ENCODE data around the gene OTUD4.

DNA sequence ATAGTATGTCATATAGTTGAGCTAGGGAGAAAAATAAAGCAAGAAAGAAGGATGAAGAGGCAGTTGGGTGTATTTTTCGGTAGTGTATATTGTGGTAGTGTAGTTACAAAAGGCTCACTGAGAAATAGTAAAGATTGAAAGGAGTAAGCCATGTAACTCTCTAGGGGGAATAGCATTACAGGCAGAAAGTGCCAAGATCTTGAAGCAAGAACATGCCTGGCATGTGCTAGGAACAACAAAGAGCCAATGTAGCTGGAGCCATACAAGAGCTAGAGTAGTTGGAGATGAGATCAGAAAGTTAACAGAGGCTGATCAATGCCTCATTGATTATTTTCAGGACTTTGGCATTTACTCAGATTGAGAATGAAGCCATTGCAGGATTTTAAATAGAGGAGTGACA is 79.3 kb downstream of the OTUD4 start:
- no peak for TF ChIP-seq POLR2AphosphoS5 (IDR thresholded peaks at IDR 0.05; ENCODE audit: borderline replicate concordance, low read depth, low read length)
- TF ChIP-seq EZH2 (IDR thresholded peaks at IDR 0.05), result no peak
- TF ChIP-seq FOXP2 (optimal IDR thresholded peaks at IDR 0.05; ENCODE audit: control extremely low read depth, extremely low read length, insufficient read depth), result no peak
